ENCODE measurements around the gene ZNF554. TPM values are rescaled to one million over a fixed set of nuclear protein-coding genes. Genes with fewer than 3 reads are reported as not detected.

The ZNF554 gene
- total and polyA plus RNA-seq, 2 experiments from 2014 or later = 2.0 to 7.5 TPM

GRCh38 chr19:2777952-2778683, 41.5 kb upstream of the ZNF554 start:
- H3K4me1 ChIP-seq (ENCODE audit: insufficient read depth) = peaks cover 7% of the 10 kb centered on the region; the same call in 1 of the 2 replicates
- no peaks in the 10 kb centered on the region for H3K9me3 Mint-ChIP-seq

GRCh38 chr19:2779121-2779740, 40.4 kb upstream of the ZNF554 start:
- Mint-ChIP-seq H3K27ac (no peak overlapping the region), H3K27me3 (ENCODE audit: insufficient read depth, low read depth, poor library complexity) (peaks cover 4% of the 10 kb centered on the region), H3K36me3 (ENCODE audit: low read depth) (peaks cover 30% of the 10 kb centered on the region), H3K4me1 (peaks cover 14% of the 10 kb centered on the region), H3K9me3 (peaks cover 4% of the 10 kb centered on the region; the same call in 1 of the 3 replicates), H3K4me3 (no peak overlapping the region)
- H3K4me3 ChIP-seq = no peak overlapping the region
- H3K4me1 ChIP-seq (ENCODE audit: insufficient read depth) = peaks cover 9% of the 10 kb centered on the region
- H3K27me3 ChIP-seq (ENCODE audit: insufficient read depth) = no peaks in the 10 kb centered on the region
- peaks cover 74% of the 10 kb centered on the region for H4K20me1 ChIP-seq (replicated peaks; ENCODE audit: insufficient read depth)
- H3K79me2 ChIP-seq (replicated peaks; ENCODE audit: insufficient read depth) = peaks cover 88% of the 10 kb centered on the region
- ATAC-seq (no peak), DNase-seq (ENCODE audit: low spot score) (no peak)
- no peaks in the 10 kb centered on the region for H3F3A ChIP-seq (replicated peaks; ENCODE audit: low read depth)
- no peak overlapping the region for H3K4me2 ChIP-seq
- H3K9me2 ChIP-seq (ENCODE audit: insufficient read depth) = no peaks in the 10 kb centered on the region
- no peaks in the 10 kb centered on the region for H3K36me3 ChIP-seq (ENCODE audit: insufficient read depth)
- H2AFZ ChIP-seq = no peak overlapping the region
- no peak overlapping the region for H3K27ac ChIP-seq (ENCODE audit: low read depth)
- TF ChIP-seq, protein P1, sequence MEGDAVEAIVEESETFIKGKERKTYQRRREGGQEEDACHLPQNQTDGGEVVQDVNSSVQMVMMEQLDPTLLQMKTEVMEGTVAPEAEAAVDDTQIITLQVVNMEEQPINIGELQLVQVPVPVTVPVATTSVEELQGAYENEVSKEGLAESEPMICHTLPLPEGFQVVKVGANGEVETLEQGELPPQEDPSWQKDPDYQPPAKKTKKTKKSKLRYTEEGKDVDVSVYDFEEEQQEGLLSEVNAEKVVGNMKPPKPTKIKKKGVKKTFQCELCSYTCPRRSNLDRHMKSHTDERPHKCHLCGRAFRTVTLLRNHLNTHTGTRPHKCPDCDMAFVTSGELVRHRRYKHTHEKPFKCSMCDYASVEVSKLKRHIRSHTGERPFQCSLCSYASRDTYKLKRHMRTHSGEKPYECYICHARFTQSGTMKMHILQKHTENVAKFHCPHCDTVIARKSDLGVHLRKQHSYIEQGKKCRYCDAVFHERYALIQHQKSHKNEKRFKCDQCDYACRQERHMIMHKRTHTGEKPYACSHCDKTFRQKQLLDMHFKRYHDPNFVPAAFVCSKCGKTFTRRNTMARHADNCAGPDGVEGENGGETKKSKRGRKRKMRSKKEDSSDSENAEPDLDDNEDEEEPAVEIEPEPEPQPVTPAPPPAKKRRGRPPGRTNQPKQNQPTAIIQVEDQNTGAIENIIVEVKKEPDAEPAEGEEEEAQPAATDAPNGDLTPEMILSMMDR (conservative IDR thresholded peaks at IDR 0.05; ENCODE audit: low read depth in 2 of 2) = no peak
- TF ChIP-seq, protein P2, sequence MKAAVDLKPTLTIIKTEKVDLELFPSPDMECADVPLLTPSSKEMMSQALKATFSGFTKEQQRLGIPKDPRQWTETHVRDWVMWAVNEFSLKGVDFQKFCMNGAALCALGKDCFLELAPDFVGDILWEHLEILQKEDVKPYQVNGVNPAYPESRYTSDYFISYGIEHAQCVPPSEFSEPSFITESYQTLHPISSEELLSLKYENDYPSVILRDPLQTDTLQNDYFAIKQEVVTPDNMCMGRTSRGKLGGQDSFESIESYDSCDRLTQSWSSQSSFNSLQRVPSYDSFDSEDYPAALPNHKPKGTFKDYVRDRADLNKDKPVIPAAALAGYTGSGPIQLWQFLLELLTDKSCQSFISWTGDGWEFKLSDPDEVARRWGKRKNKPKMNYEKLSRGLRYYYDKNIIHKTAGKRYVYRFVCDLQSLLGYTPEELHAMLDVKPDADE (IDR thresholded peaks at IDR 0.05) = no peak
- TF ChIP-seq CREB1 (CRISPR knock-in tag; IDR thresholded peaks at IDR 0.05; ENCODE audit: low read depth) = no peak
- no peak for TF ChIP-seq JUNB (IDR thresholded peaks at IDR 0.05; ENCODE audit: unreplicated experiment)
- no peak for TF ChIP-seq EZH2phosphoT487 (IDR thresholded peaks at IDR 0.05; ENCODE audit: unreplicated experiment)
- no peak for TF ChIP-seq ZNF331 (CRISPR knock-in tag; IDR thresholded peaks at IDR 0.05; ENCODE audit: low read depth)
- no peak for TF ChIP-seq EZH2 (IDR thresholded peaks at IDR 0.05; ENCODE audit: low read depth, unreplicated experiment)
- no peak for TF ChIP-seq POLR2AphosphoS5 (IDR thresholded peaks at IDR 0.05; ENCODE audit: low read depth)
- no peak for TF ChIP-seq STAT1 (IDR thresholded peaks at IDR 0.05; ENCODE audit: unreplicated experiment)

More at GRCh38 chr19:2777952-2778683, 41.5 kb upstream of the ZNF554 start:
- Histone ChIP-seq H2AFZ (no peak overlapping the region), H3K4me2 (no peak overlapping the region), H3F3A (replicated peaks; ENCODE audit: low read depth) (no peaks in the 10 kb centered on the region), H3K9me2 (ENCODE audit: insufficient read depth) (no peaks in the 10 kb centered on the region), H3K79me2 (replicated peaks; ENCODE audit: insufficient read depth) (peaks cover 92% of the 10 kb centered on the region), H3K36me3 (ENCODE audit: insufficient read depth) (no peaks in the 10 kb centered on the region), H3K4me3 (no peak overlapping the region), H3K27ac (ENCODE audit: low read depth) (no peak overlapping the region), H4K20me1 (replicated peaks; ENCODE audit: insufficient read depth) (peaks cover 77% of the 10 kb centered on the region), H3K27me3 (ENCODE audit: insufficient read depth) (no peaks in the 10 kb centered on the region)
- H3K4me1 Mint-ChIP-seq = peaks cover 10% of the 10 kb centered on the region
- ATAC-seq (no peak), DNase-seq (ENCODE audit: low spot score) (no peak)
- H3K27ac Mint-ChIP-seq = no peak overlapping the region
- H3K4me3 Mint-ChIP-seq = no peak overlapping the region
- H3K36me3 Mint-ChIP-seq (ENCODE audit: low read depth) = peaks cover 27% of the 10 kb centered on the region
- H3K27me3 Mint-ChIP-seq (ENCODE audit: insufficient read depth, low read depth, poor library complexity) = no peaks in the 10 kb centered on the region
- TF ChIP-seq JUNB (IDR thresholded peaks at IDR 0.05; ENCODE audit: unreplicated experiment) (no peak), EZH2 (IDR thresholded peaks at IDR 0.05; ENCODE audit: low read depth, unreplicated experiment) (no peak), ZNF114 (CRISPR knock-in tag; IDR thresholded peaks at IDR 0.05) (no peak), ZNF331 (CRISPR knock-in tag; IDR thresholded peaks at IDR 0.05; ENCODE audit: low read depth) (no peak), EZH2phosphoT487 (IDR thresholded peaks at IDR 0.05; ENCODE audit: unreplicated experiment) (no peak)
- TF ChIP-seq, protein P3, sequence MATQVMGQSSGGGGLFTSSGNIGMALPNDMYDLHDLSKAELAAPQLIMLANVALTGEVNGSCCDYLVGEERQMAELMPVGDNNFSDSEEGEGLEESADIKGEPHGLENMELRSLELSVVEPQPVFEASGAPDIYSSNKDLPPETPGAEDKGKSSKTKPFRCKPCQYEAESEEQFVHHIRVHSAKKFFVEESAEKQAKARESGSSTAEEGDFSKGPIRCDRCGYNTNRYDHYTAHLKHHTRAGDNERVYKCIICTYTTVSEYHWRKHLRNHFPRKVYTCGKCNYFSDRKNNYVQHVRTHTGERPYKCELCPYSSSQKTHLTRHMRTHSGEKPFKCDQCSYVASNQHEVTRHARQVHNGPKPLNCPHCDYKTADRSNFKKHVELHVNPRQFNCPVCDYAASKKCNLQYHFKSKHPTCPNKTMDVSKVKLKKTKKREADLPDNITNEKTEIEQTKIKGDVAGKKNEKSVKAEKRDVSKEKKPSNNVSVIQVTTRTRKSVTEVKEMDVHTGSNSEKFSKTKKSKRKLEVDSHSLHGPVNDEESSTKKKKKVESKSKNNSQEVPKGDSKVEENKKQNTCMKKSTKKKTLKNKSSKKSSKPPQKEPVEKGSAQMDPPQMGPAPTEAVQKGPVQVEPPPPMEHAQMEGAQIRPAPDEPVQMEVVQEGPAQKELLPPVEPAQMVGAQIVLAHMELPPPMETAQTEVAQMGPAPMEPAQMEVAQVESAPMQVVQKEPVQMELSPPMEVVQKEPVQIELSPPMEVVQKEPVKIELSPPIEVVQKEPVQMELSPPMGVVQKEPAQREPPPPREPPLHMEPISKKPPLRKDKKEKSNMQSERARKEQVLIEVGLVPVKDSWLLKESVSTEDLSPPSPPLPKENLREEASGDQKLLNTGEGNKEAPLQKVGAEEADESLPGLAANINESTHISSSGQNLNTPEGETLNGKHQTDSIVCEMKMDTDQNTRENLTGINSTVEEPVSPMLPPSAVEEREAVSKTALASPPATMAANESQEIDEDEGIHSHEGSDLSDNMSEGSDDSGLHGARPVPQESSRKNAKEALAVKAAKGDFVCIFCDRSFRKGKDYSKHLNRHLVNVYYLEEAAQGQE (IDR thresholded peaks at IDR 0.05; ENCODE audit: unreplicated experiment) = no peak

Measured in GM23338 (cell line).